IPS-15b (cell line): Measurements from ENCODE around the gene RPL11.

Experiments used
- H3K27me3 ChIP-seq: one replicate; pipeline ENCODE4 v1.6.1; 2013; ENCODE audit warnings: low read length; ENCODE audit not compliant: control insufficient read depth, insufficient read depth
- H3K36me3 ChIP-seq: one replicate; pipeline ENCODE4 v1.6.1; 2013; ENCODE audit warnings: low read length; ENCODE audit not compliant: control insufficient read depth, insufficient read depth
- H3K4me1 ChIP-seq: one replicate; pipeline ENCODE4 v1.6.1; 2013; ENCODE audit warnings: mild to moderate bottlenecking, low read length; ENCODE audit not compliant: control insufficient read depth, insufficient read depth
- H3K4me3 ChIP-seq: one replicate; pipeline ENCODE4 v1.5.1; 2013; ENCODE audit warnings: low read depth, low read length
- H3K9ac ChIP-seq: one replicate; pipeline ENCODE4 v1.6.1; 2013; ENCODE audit warnings: low read depth, mild to moderate bottlenecking, low read length
- H3K9me3 ChIP-seq: one replicate; pipeline ENCODE4 v1.6.1; 2013; ENCODE audit warnings: mild to moderate bottlenecking, low read length; ENCODE audit not compliant: control insufficient read depth, insufficient read depth

RPL11 gene

DNA sequence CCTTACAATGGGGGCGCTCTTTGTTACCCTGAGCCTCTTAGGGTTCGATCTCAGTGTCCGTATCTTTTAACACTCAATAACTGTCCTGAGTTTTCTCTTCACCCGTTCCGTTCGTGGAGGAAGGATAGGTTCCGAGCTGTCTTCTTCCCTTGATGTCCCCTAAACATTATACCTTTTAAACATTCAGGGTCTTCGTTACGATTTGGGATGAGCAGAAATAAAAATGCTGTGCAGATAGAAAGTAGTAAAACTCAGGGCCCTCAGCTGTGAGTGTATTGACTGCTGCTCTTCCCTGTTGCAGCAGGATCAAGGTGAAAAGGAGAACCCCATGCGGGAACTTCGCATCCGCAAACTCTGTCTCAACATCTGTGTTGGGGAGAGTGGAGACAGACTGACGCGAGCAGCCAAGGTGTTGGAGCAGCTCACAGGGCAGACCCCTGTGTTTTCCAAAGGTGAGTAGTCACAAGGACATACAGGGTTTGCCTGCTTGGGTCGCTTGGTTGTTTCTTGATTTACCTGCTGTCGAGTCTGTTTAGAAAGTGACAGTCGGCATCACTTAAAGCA, 784 bp downstream of the RPL11 start:
- H3K4me3 ChIP-seq = peak overlapping the region; percentile 99
- H3K36me3 ChIP-seq = peaks cover 48% of the 10 kb centered on the region
- H3K9ac ChIP-seq = peak overlapping the region; percentile 100
- peaks cover 9% of the 10 kb centered on the region for H3K4me1 ChIP-seq
- H3K9me3 ChIP-seq = no peaks in the 10 kb centered on the region
- no peaks in the 10 kb centered on the region for H3K27me3 ChIP-seq

DNA sequence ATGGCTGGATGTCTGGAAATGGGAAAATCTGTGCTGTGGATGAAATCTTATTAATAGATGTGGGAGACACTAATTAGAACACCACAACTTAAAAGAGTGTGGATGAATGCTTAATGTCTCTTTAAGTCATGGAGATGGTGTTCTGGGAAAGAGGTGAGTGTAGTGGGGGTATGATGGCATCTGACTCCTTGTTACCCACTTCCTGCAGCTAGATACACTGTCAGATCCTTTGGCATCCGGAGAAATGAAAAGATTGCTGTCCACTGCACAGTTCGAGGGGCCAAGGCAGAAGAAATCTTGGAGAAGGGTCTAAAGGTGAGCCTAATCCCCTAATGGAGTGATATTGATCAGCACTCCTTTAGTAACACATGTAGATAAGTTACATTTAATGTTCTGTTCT, 2.0 kb downstream of the RPL11 start:
- peaks cover 9% of the 10 kb centered on the region for H3K4me1 ChIP-seq
- peak overlapping the region; percentile 99 for H3K4me3 ChIP-seq
- H3K27me3 ChIP-seq = no peaks in the 10 kb centered on the region
- peaks cover 58% of the 10 kb centered on the region for H3K36me3 ChIP-seq
- H3K9ac ChIP-seq = peak overlapping the region; percentile 100
- H3K9me3 ChIP-seq = no peaks in the 10 kb centered on the region

- peak overlapping the region; percentile 16 for H3K4me3 ChIP-seq
- peaks cover 62% of the 10 kb centered on the region for H3K36me3 ChIP-seq
- peak overlapping the region; percentile 32 for H3K9ac ChIP-seq
- H3K27me3 ChIP-seq = no peaks in the 10 kb centered on the region
- H3K4me1 ChIP-seq = peaks cover 9% of the 10 kb centered on the region
- H3K9me3 ChIP-seq = no peaks in the 10 kb centered on the region
Measured at GRCh38 chr1:23694371-23694770, 2.8 kb downstream of the RPL11 start.

GRCh38 chr1:23695667-23696066, 4.1 kb downstream of the RPL11 start:
- Histone ChIP-seq H3K4me3 (no peak overlapping the region), H3K9ac (no peak overlapping the region), H3K4me1 (peaks cover 9% of the 10 kb centered on the region), H3K9me3 (no peaks in the 10 kb centered on the region), H3K27me3 (no peaks in the 10 kb centered on the region), H3K36me3 (peaks cover 71% of the 10 kb centered on the region)

DNA sequence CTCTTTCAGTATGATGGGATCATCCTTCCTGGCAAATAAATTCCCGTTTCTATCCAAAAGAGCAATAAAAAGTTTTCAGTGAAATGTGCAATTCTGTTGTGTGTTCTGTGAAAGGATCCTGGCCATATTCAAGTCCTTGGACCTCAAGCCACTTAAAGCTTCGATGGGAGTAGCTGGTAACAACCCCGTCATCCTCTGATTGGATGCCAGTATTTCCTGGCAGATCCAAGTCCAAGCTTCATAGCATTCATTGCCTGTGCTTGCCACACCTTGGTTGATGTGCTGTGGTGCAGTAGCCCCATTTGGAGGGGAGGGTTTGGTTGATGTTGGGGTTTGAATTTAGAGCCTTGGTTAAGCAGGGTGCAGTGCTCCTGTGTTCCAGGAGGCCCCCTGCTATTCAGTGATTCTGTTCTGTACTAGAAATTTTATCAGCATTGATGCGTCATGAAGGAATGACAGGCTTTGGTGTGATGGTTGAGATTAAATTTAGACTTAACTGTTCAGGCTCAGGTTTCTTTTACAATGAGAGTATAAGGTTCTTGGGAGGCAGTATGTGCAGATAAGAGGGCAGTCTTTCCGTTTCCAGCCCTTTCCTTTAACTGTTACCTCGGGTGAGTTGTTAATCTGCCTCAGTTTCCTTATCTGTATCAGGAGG, 4.9 kb downstream of the RPL11 start:
- H3K27me3 ChIP-seq = no peaks in the 10 kb centered on the region
- no peak overlapping the region for H3K4me3 ChIP-seq
- H3K9ac ChIP-seq = no peak overlapping the region
- H3K4me1 ChIP-seq = peaks cover 9% of the 10 kb centered on the region
- peaks cover 77% of the 10 kb centered on the region for H3K36me3 ChIP-seq
- no peaks in the 10 kb centered on the region for H3K9me3 ChIP-seq

DNA sequence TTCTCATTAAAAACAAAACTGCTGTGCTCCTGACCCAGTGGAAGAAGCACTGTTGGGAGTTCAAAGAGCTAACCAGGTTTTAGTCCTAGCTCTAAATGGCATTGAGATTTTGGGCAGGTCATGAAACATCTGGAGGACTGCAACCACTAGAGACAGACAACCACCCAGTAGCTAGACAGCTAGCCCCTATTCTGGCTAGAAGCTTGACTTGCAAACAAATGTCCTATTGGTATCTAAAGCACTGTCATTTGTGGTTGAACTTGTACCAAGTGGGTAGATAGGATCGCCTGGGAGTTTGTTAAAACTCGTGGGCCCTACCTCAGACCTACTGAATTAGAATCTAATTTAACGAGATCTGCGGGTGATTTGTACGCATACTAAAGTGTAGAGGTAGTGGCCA, 6.9 kb downstream of the RPL11 start:
- H3K9me3 ChIP-seq = no peaks in the 10 kb centered on the region
- peaks cover 71% of the 10 kb centered on the region for H3K36me3 ChIP-seq
- H3K4me3 ChIP-seq = no peak overlapping the region
- H3K27me3 ChIP-seq = no peaks in the 10 kb centered on the region
- no peak overlapping the region for H3K9ac ChIP-seq
- peaks cover 3% of the 10 kb centered on the region for H3K4me1 ChIP-seq

GRCh38 chr1:23699280-23700179, 7.9 kb downstream of the RPL11 start:
- H3K9ac ChIP-seq = no peak overlapping the region
- H3K4me1 ChIP-seq = no peaks in the 10 kb centered on the region
- peaks cover 62% of the 10 kb centered on the region for H3K36me3 ChIP-seq
- H3K4me3 ChIP-seq = no peak overlapping the region
- H3K9me3 ChIP-seq = no peaks in the 10 kb centered on the region
- no peaks in the 10 kb centered on the region for H3K27me3 ChIP-seq

DNA sequence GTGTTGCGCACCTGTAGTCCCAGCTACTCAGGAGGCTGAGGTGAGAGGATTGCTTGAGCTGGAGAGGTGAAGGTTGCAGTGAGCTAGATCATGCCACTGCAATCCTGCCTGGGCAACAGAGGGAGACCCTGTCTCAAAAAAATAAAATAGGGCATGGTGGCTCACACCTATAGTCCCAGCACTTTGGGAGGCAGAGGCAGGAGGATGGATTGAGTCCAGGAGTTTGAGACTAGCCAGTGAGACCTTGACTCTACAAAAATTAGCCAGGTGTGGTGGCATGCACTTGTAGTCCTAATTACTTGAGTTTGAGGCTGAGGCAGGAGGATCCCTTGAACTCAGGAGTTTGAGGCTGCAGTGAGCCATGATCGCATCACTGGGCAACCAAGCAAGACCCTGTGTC, 9.7 kb downstream of the RPL11 start:
- Histone ChIP-seq H3K4me1 (no peaks in the 10 kb centered on the region), H3K9ac (no peak overlapping the region), H3K4me3 (no peak overlapping the region), H3K36me3 (peaks cover 49% of the 10 kb centered on the region), H3K27me3 (no peaks in the 10 kb centered on the region), H3K9me3 (no peaks in the 10 kb centered on the region)

GRCh38 chr1:23701996-23702395, 10.4 kb downstream of the RPL11 start:
- Histone ChIP-seq H3K4me1 (no peaks in the 10 kb centered on the region), H3K9ac (no peak overlapping the region), H3K27me3 (no peaks in the 10 kb centered on the region), H3K9me3 (no peaks in the 10 kb centered on the region), H3K36me3 (peaks cover 42% of the 10 kb centered on the region), H3K4me3 (no peak overlapping the region)

- no peak overlapping the region for H3K9ac ChIP-seq
- H3K4me3 ChIP-seq = no peak overlapping the region
- H3K9me3 ChIP-seq = no peaks in the 10 kb centered on the region
- H3K36me3 ChIP-seq = peaks cover 18% of the 10 kb centered on the region
- H3K4me1 ChIP-seq = no peaks in the 10 kb centered on the region
- no peaks in the 10 kb centered on the region for H3K27me3 ChIP-seq
Measured at GRCh38 chr1:23704834-23705495, 13.4 kb downstream of the RPL11 start.

- no peak overlapping the region for H3K4me3 ChIP-seq
- H3K9me3 ChIP-seq = no peaks in the 10 kb centered on the region
- H3K27me3 ChIP-seq = no peaks in the 10 kb centered on the region
- no peak overlapping the region for H3K9ac ChIP-seq
- peaks cover 5% of the 10 kb centered on the region for H3K36me3 ChIP-seq
- H3K4me1 ChIP-seq = no peaks in the 10 kb centered on the region
Measured at GRCh38 chr1:23709229-23709628, 17.6 kb downstream of the RPL11 start.
